Right lobe of liver (tissue), 6 donors: ENCODE data around the gene PYURF. TPM values are rescaled to one million over a fixed set of nuclear protein-coding genes. Genes with fewer than 3 reads are reported as not detected.
"Not testable (repeated sequence)": the region's sequence is repeated elsewhere in the genome, so short reads cannot be mapped to it uniquely, and the experiment has no call there.

Experiments
- ATAC-seq, 4 donors: fragments of 200-7000 bp; cut with Tn5 transposase; one replicate each; pipeline ENCODE4 v1.9.1; 2020; ENCODE audit warnings: mild to moderate bottlenecking in 4 of 4, moderate library complexity in 4 of 4
- DNase-seq, 3 donors: peaks; one replicate each; pipeline ENCODE4 v3.0.0-alpha.2; 2020
- H3K27ac ChIP-seq, 3 donors: fragments of 200-600 bp; one replicate each; pipeline ENCODE4 v1.8.0; 2022
- H3K27me3 ChIP-seq, 2 donors: fragments of 200-600 bp; one replicate each; pipeline ENCODE4 v1.8.0; 2022
- H3K36me3 ChIP-seq, 4 donors: fragments of 200-600 bp; sonication (generic) in 1 of 4; one replicate each; pipeline versions ENCODE4 v1.5.1 to v1.8.0; 2017 to 2022; ENCODE audit warnings: control low read depth in 1 of 4
- H3K4me1 ChIP-seq, 4 donors: fragments of 200-600 bp; sonication (generic) in 1 of 4; one replicate each; pipeline versions ENCODE4 v1.5.1 to v1.8.0; 2017 to 2022; ENCODE audit warnings: control low read depth in 1 of 4
- H3K4me3 ChIP-seq, 3 donors: fragments of 200-600 bp; one replicate each; pipeline ENCODE4 v1.8.0; 2022
- H3K9me3 ChIP-seq, 4 donors: fragments of 200-600 bp; sonication (generic) in 1 of 4; one replicate each; pipeline versions ENCODE4 v1.5.1 to v1.8.0; 2017 to 2022; ENCODE audit warnings: control low read depth in 1 of 4
- POLR2A ChIP-seq: fragments of 450-650 bp; IDR thresholded peaks from one replicate; pipeline ENCODE4 v1.6.1; 2017; ENCODE audit warnings: antibody characterized with exemption, mild to moderate bottlenecking
- WGBS: methylation state at CpG from one replicate; pipeline ENCODE4 v1.1.6; 2018; ENCODE audit warnings: low coverage, low lambda C conversion rate; ENCODE audit not compliant: insufficient coverage; ENCODE audit errors: missing lambda C conversion rate; 5-methylcytosine and 5-hydroxymethylcytosine counted together
- intact Hi-C, 2 donors: fragments of 100-400 bp; cut with DNase I; formaldehyde crosslinking; loops; one replicate each; pipeline versions ENCODE4 v1.11.2 to v1.14.1; 2022
- total RNA-seq, 6 experiments: library from RNA; depleted of rRNA in 2 of 6; stranded (reverse); fragments of >200 nt in 2 of 6; fragmentation: NEBNext Ultra II Directional in 3 of 6; extraction: Animal tissue kit (Norgen Biotek cat#: 25700) in 3 of 6; gene quantifications; one replicate each; pipeline versions ENCODE4 v1.1.0 to v1.2.4, GENCODE V29; 2016 to 2023
- TF ChIP-seq, protein P1 (sequence below), 4 donors: fragments of 200-600 bp in 3 of 4; fragments of 450-650 bp in 1 of 4; IDR thresholded peaks; one replicate each; pipeline versions ENCODE4 v1.5.1 to v1.8.0; 2016 to 2022; ENCODE audit warnings: antibody characterized with exemption in 4 of 4, mild to moderate bottlenecking in 2 of 4
- donor health status: DM: no; HTN: yes; CAD: no.
- donor health status: DM: no; HTN: no; CAD: no.
- donor health status: DM: no; HTN: no; CAD: no.
- donor health status: DM: no; HTN: yes; CAD: no.
- donor health status: DM: no; HTN: yes; CAD: no.

The PYURF gene
- total RNA-seq, 6 experiments from 2014 or later, result 32.2 to 53.8 (median 44.7) TPM

DNA sequence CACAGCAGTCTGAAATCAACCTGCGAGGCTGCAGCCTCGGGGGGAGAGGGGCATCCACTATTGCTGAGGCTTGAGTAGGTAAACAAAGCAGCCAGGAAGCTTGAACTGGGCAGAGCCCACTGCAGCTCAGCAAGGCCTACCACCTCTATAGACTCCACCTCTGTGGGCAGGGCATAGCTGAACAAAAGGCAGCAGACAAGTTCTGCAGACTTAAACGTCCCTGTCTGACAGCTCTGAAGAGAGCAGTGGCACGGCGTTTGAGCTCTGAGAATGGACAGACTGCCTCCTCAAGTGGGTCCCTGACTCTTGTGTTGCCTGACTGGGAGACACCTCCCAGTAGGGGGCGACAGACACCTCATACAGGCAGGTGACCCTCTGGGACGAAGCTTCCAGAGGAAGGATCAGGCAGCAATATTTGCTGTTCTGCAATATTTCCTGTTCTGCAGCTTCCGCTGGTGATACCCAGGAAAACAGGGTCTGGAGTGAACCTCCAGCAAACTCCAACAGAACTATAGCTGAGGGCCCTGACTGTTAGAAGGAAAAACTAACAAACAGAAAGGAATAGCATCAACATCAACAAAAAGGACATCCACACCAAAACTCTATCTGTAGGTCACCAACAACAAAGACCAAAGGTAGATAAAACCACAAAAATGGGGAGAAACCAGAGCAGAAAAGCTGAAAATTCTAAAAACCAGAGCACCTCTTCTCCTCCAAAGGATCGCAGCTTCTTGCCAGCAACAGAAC, 15.9 kb upstream of the PYURF start:
- intact Hi-C loops, result loop anchor here in 1 of 2 donors (10.0 kb wide), 1 partner anchor 115 kb away; no protein-coding TSS in a partner anchor
- WGBS, result 50% methylated on average over 2 of the region's 9 CpGs
- peak; percentile 73 to 77 (median 74) for DNase-seq
- not testable (repeated sequence) for H3K9me3 ChIP-seq, H3K27me3 ChIP-seq, H3K4me1 ChIP-seq, H3K4me3 ChIP-seq, H3K27ac ChIP-seq, ATAC-seq, H3K36me3 ChIP-seq
- TF ChIP-seq, protein P1, sequence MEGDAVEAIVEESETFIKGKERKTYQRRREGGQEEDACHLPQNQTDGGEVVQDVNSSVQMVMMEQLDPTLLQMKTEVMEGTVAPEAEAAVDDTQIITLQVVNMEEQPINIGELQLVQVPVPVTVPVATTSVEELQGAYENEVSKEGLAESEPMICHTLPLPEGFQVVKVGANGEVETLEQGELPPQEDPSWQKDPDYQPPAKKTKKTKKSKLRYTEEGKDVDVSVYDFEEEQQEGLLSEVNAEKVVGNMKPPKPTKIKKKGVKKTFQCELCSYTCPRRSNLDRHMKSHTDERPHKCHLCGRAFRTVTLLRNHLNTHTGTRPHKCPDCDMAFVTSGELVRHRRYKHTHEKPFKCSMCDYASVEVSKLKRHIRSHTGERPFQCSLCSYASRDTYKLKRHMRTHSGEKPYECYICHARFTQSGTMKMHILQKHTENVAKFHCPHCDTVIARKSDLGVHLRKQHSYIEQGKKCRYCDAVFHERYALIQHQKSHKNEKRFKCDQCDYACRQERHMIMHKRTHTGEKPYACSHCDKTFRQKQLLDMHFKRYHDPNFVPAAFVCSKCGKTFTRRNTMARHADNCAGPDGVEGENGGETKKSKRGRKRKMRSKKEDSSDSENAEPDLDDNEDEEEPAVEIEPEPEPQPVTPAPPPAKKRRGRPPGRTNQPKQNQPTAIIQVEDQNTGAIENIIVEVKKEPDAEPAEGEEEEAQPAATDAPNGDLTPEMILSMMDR (IDR thresholded peaks at IDR 0.05), result peak; percentile 68 to 80 (median 74)

DNA sequence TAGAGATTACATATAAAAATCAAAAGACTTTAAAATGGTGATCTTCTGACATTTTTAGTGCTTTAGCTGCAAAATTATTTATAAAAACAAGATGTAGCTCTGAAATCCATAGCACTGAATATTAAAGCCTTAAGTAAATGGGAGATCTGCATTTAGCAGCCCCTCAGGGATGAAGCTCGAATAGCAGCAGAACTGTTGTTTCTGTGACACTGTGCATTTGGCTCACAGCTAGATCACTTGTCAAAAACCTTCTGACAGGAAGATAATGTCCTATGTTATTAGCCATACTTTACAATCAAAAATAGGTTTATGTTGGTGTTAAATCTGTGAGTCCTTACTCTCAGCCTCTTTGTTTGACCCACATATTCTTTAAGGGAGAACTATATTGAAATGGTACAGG, 14.1 kb upstream of the PYURF start:
- H3K27me3 ChIP-seq, result no peaks in the 10 kb centered on the region
- 83% methylated on average over 1 of the region's 1 CpG for WGBS
- H3K27ac ChIP-seq, result no peak overlapping the region
- H3K4me1 ChIP-seq, result peaks cover 0 to 6% (median 0%) of the 10 kb centered on the region in 4 donors
- intact Hi-C loops, result loop anchor here in 1 of 2 donors (10.0 kb wide), 1 partner anchor 117 kb away; no protein-coding TSS in a partner anchor
- H3K4me3 ChIP-seq, result no peak overlapping the region
- TF ChIP-seq, protein P1 (IDR thresholded peaks at IDR 0.05), result no peak
- TF ChIP-seq POLR2A, result no peak
- no peaks in the 10 kb centered on the region for H3K36me3 ChIP-seq
- ATAC-seq (no peak), DNase-seq (no peak)
- H3K9me3 ChIP-seq, result no peaks in the 10 kb centered on the region

DNA sequence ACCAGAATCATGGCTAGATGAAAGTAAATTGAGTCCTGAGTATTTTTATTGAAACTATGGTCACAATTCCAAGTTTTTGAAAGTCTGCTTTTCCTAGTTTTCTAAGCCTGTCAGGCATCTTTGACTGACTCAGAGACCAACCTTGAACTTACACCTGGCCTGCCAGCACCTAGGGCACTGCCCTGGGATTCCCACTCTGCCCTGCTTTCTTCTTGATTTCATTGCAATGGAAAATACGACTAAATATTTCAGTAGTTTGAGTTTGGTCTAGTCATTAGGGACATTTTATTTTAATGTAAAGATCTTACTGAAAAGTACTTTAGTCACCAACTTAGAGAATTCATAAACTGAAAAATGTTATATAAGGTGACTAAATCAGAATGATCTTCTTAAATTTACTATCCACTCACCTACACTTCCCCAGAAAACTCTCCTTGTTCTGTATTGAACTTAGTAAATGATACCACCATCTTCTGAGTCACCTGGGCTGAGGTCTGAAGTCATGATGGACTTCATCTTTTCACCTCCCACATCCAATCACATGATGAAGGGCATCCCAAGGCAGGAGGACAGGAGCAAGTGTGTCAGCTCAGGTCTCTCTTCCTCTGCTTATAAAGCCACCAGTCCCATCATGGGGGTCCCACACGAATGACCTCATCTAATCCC, 11.6 kb upstream of the PYURF start:
- 50% methylated on average over 2 of the region's 2 CpGs for WGBS
- no peaks in the 10 kb centered on the region for H3K9me3 ChIP-seq
- H3K4me3 ChIP-seq, result no peak overlapping the region
- no peaks in the 10 kb centered on the region for H3K36me3 ChIP-seq
- TF ChIP-seq POLR2A, result no peak
- TF ChIP-seq, protein P1 (IDR thresholded peaks at IDR 0.05), result no peak
- ATAC-seq, result no peak
- intact Hi-C loops, result loop anchor here in 1 of 2 donors (10.0 kb wide), 1 partner anchor 120 kb away; no protein-coding TSS in a partner anchor
- no peaks in the 10 kb centered on the region for H3K27me3 ChIP-seq
- H3K27ac ChIP-seq, result no peak overlapping the region
- no peak for DNase-seq
- peaks cover 0 to 6% (median 0%) of the 10 kb centered on the region in 4 donors for H3K4me1 ChIP-seq

DNA sequence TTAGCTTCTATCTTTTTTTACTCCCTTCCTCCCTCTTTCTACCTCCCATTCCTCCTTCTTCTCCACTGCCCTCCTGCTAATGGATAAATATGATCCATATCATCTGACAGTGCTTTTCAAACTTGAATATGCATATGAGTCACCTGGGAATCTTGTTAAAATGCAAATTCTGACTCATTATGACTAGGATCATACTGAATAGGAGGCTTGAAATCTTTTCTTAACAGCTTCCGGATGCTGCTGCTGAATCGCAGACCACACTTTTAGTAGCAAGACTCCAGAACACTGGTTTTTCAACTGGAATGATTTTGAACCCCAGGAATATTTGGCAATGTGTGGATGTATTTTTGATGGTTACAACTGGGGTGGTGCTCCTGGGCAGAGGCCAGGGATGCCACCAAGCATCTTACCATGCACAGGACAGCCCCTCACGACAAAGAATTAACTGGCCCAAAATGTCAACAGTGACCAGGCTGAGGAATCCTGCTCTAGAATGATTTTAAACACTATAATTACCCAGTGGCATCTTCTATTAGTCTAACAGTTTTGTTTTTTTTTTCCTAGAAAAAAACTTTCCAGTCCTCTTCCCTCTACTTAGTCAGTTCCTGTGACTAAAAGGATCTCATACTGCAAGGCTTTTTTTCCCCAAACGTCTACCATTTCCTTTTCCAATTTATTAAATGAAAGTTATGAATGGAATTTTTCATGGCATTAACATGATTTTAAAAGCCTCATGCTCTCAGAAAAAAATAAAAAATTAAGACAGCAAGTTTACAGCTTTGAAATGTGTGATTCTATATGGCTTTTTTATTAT, 10.6 kb upstream of the PYURF start:
- no peaks in the 10 kb centered on the region for H3K9me3 ChIP-seq
- intact Hi-C loops, result loop anchor here in 1 of 2 donors (10.0 kb wide), 1 partner anchor 121 kb away; no protein-coding TSS in a partner anchor
- no peak for DNase-seq
- no peaks in the 10 kb centered on the region for H3K36me3 ChIP-seq
- no peaks in the 10 kb centered on the region for H3K4me1 ChIP-seq
- no peaks in the 10 kb centered on the region for H3K27me3 ChIP-seq
- H3K27ac ChIP-seq, result no peak overlapping the region
- WGBS, result 56% methylated on average over 4 of the region's 4 CpGs
- H3K4me3 ChIP-seq, result no peak overlapping the region
- ATAC-seq, result peak in 2 of 4 donors; percentile 40 to 50
- TF ChIP-seq, protein P1 (IDR thresholded peaks at IDR 0.05), result no peak
- TF ChIP-seq POLR2A, result no peak
